Liver (tissue), 3 donors: ENCODE measurements around the gene SENP1.

Experiments used
- EGR1 ChIP-seq, 2 donors: IDR thresholded peaks; 2 replicates each; pipeline ENCODE4 v1.6.1; 2016 to 2018; ENCODE audit warnings: antibody characterized with exemption in 2 of 2, low read depth in 2 of 2
- FOXA2 ChIP-seq: IDR thresholded peaks from 2 replicates; pipeline ENCODE4 v1.6.1; 2016; ENCODE audit warnings: antibody characterized with exemption
- GABPA ChIP-seq, 2 donors: IDR thresholded peaks in 1 of 2; conservative IDR thresholded peaks in 1 of 2; 2 replicates each; pipeline ENCODE4 v1.6.1; 2016; ENCODE audit warnings: antibody characterized with exemption in 2 of 2, mild to moderate bottlenecking in 1 of 2, moderate library complexity in 1 of 2
- JUND ChIP-seq, 2 donors: IDR thresholded peaks; 2 replicates each; pipeline ENCODE4 v1.6.1; 2016; ENCODE audit warnings: antibody characterized with exemption in 2 of 2
- RAD21 ChIP-seq, 2 donors: IDR thresholded peaks; 2 replicates each; pipeline ENCODE4 v1.6.1; 2016; ENCODE audit warnings: antibody characterized with exemption in 2 of 2, mild to moderate bottlenecking in 2 of 2
- TAF1 ChIP-seq: conservative IDR thresholded peaks from 2 replicates; pipeline ENCODE4 v1.6.1; 2016; ENCODE audit warnings: antibody characterized with exemption, mild to moderate bottlenecking
- YY1 ChIP-seq: IDR thresholded peaks from 2 replicates; pipeline ENCODE4 v1.6.1; 2016; ENCODE audit warnings: antibody characterized with exemption, mild to moderate bottlenecking
- TF ChIP-seq, protein P1 (sequence below): fragments of 150-350 bp; IDR thresholded peaks from 2 replicates; pipeline ENCODE4 v1.5.1; 2017; ENCODE audit warnings: improper control_type of control experiment, low read depth, low read length; ENCODE audit not compliant: missing input control
- TF ChIP-seq, protein P2 (sequence below): IDR thresholded peaks from 2 replicates; pipeline ENCODE4 v1.6.1; 2016; ENCODE audit warnings: antibody characterized with exemption
- TF ChIP-seq, protein P3 (sequence below): IDR thresholded peaks from 2 replicates; pipeline ENCODE4 v1.6.1; 2016; ENCODE audit warnings: antibody characterized with exemption
- TF ChIP-seq, protein P4 (sequence below): IDR thresholded peaks from 2 replicates; pipeline ENCODE4 v1.6.1; 2016; ENCODE audit warnings: antibody characterized with exemption, mild to moderate bottlenecking
- TF ChIP-seq, protein P5 (sequence below): IDR thresholded peaks from 2 replicates; pipeline ENCODE4 v1.6.1; 2016; ENCODE audit warnings: antibody characterized with exemption
- donor health status: healthy.
- donor health status: healthy.

DNA sequence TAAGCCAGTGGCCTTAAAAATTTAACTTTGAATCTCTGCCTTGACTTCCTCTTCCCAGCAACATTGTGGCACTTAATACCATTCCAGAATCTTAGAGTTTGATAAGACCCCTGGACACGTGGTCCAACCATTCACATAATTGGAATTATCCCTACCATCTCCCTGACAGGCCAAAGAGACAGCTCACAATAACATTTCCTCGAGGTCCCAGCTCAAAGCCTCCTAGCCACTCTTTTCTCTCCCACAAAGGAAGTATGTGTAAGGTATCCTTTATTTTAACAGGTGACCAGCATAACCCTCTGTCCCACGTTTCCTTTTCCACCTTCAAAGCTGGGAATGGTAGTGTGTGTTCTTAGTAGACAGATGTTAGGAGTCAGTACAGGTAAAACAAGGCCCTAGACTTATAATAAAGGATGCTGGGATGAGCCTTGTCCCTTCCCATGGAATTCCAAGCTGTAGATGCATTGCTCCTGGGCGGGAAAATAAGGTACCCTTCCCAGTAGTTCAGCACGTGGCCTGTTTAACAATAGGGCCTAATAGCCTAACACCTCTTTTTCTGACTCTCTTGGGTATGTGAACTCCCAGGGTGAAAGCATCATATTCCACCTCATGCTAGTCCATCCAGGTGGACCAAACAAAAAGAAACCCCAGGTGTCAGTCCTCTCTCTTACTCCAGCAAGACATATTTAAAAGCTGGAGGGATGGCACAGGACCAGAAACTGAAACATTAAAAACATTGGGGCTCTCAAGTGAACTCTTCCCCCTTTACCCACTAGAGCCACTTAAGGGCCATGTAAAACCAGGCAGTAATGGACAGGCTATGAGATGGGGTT lies 64.1 kb downstream of the SENP1 start:
- TF ChIP-seq, protein P1, sequence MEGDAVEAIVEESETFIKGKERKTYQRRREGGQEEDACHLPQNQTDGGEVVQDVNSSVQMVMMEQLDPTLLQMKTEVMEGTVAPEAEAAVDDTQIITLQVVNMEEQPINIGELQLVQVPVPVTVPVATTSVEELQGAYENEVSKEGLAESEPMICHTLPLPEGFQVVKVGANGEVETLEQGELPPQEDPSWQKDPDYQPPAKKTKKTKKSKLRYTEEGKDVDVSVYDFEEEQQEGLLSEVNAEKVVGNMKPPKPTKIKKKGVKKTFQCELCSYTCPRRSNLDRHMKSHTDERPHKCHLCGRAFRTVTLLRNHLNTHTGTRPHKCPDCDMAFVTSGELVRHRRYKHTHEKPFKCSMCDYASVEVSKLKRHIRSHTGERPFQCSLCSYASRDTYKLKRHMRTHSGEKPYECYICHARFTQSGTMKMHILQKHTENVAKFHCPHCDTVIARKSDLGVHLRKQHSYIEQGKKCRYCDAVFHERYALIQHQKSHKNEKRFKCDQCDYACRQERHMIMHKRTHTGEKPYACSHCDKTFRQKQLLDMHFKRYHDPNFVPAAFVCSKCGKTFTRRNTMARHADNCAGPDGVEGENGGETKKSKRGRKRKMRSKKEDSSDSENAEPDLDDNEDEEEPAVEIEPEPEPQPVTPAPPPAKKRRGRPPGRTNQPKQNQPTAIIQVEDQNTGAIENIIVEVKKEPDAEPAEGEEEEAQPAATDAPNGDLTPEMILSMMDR, result no peak
- TF ChIP-seq, protein P2, sequence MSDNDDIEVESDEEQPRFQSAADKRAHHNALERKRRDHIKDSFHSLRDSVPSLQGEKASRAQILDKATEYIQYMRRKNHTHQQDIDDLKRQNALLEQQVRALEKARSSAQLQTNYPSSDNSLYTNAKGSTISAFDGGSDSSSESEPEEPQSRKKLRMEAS, result no peak
- TF ChIP-seq, protein P3, sequence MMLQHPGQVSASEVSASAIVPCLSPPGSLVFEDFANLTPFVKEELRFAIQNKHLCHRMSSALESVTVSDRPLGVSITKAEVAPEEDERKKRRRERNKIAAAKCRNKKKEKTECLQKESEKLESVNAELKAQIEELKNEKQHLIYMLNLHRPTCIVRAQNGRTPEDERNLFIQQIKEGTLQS, result no peak
- TF ChIP-seq, protein P4, sequence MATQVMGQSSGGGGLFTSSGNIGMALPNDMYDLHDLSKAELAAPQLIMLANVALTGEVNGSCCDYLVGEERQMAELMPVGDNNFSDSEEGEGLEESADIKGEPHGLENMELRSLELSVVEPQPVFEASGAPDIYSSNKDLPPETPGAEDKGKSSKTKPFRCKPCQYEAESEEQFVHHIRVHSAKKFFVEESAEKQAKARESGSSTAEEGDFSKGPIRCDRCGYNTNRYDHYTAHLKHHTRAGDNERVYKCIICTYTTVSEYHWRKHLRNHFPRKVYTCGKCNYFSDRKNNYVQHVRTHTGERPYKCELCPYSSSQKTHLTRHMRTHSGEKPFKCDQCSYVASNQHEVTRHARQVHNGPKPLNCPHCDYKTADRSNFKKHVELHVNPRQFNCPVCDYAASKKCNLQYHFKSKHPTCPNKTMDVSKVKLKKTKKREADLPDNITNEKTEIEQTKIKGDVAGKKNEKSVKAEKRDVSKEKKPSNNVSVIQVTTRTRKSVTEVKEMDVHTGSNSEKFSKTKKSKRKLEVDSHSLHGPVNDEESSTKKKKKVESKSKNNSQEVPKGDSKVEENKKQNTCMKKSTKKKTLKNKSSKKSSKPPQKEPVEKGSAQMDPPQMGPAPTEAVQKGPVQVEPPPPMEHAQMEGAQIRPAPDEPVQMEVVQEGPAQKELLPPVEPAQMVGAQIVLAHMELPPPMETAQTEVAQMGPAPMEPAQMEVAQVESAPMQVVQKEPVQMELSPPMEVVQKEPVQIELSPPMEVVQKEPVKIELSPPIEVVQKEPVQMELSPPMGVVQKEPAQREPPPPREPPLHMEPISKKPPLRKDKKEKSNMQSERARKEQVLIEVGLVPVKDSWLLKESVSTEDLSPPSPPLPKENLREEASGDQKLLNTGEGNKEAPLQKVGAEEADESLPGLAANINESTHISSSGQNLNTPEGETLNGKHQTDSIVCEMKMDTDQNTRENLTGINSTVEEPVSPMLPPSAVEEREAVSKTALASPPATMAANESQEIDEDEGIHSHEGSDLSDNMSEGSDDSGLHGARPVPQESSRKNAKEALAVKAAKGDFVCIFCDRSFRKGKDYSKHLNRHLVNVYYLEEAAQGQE, result no peak
- TF ChIP-seq YY1 (no peak), JUND (IDR thresholded peaks at IDR 0.05) (no peak), TAF1 (no peak), GABPA (IDR thresholded peaks at IDR 0.05 in 1 of 2, conservative IDR thresholded peaks at IDR 0.05 in 1 of 2) (no peak), FOXA2 (no peak), RAD21 (IDR thresholded peaks at IDR 0.05) (no peak), EGR1 (IDR thresholded peaks at IDR 0.05; ENCODE audit: low read depth in 2 of 2) (no peak)
- TF ChIP-seq, protein P5, sequence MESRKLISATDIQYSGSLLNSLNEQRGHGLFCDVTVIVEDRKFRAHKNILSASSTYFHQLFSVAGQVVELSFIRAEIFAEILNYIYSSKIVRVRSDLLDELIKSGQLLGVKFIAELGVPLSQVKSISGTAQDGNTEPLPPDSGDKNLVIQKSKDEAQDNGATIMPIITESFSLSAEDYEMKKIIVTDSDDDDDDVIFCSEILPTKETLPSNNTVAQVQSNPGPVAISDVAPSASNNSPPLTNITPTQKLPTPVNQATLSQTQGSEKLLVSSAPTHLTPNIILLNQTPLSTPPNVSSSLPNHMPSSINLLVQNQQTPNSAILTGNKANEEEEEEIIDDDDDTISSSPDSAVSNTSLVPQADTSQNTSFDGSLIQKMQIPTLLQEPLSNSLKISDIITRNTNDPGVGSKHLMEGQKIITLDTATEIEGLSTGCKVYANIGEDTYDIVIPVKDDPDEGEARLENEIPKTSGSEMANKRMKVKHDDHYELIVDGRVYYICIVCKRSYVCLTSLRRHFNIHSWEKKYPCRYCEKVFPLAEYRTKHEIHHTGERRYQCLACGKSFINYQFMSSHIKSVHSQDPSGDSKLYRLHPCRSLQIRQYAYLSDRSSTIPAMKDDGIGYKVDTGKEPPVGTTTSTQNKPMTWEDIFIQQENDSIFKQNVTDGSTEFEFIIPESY, result no peak
